IMR-90 (cell line): Measurements from ENCODE around the gene TRIM71. TPM values are rescaled to one million over a fixed set of nuclear protein-coding genes. Genes with fewer than 3 reads are reported as not detected.

ENCODE experiments used
- ATAC-seq: fragments of 200-7000 bp; cut with Tn5 transposase; 2 replicates; pipeline ENCODE4 v1.9.1; 2020; ENCODE audit warnings: low read depth, mild to moderate bottlenecking, moderate library complexity
- BruUV-seq: library from RNA; stranded (reverse); fragments of 400-500 nt; replicated peaks from 2 replicates; lab custom pipeline; 2021; lab: Mats Ljungman, UMichigan
- CTCF ChIA-PET: fragments of 300-600 bp; formaldehyde crosslinking; extraction: SDS; loops from one replicate; lab custom pipeline; 2021; ENCODE audit warnings: antibody characterized with exemption; lab: Yijun Ruan, JAX
- POLR2A ChIA-PET: fragments of 300-600 bp; sonication (Branson Sonifier 250); formaldehyde crosslinking; loops from one replicate; lab custom pipeline; 2022; ENCODE audit warnings: antibody characterized with exemption; ENCODE audit not compliant: unreplicated experiment; lab: Charles Lee
- DNase-seq: peaks from one replicate; pipeline ENCODE4 v3.0.0; 2013
- H2AFZ ChIP-seq: replicated peaks from 2 replicates; pipeline ENCODE3; 2013; ENCODE audit warnings: low read length, mild to moderate bottlenecking; ENCODE audit not compliant: poor library complexity
- H2AK5ac ChIP-seq: 2 replicates; pipeline ENCODE4 v1.6.1; 2013; ENCODE audit warnings: low read depth, low read length, inconsistent platforms
- H2AK9ac ChIP-seq: replicated peaks from 2 replicates; pipeline ENCODE3; 2013; ENCODE audit warnings: mild to moderate bottlenecking, low read depth, low read length, moderate library complexity; ENCODE audit not compliant: poor library complexity
- H2BK120ac ChIP-seq: 2 replicates; pipeline ENCODE4 v1.6.1; 2013; ENCODE audit warnings: low read depth, low read length, inconsistent platforms
- H2BK15ac ChIP-seq: 3 replicates; pipeline ENCODE4 v1.6.1; 2013; ENCODE audit warnings: low read depth, low read length, inconsistent platforms
- H2BK20ac ChIP-seq: 2 replicates; pipeline ENCODE4 v1.6.1; 2013; ENCODE audit warnings: low read depth, mild to moderate bottlenecking, inconsistent platforms, low read length, moderate library complexity
- H2BK5ac ChIP-seq: 2 replicates; pipeline ENCODE4 v1.6.1; 2013; ENCODE audit warnings: mild to moderate bottlenecking, low read depth, low read length, inconsistent platforms; ENCODE audit not compliant: poor library complexity, severe bottlenecking
- H3K14ac ChIP-seq: replicated peaks from 2 replicates; pipeline ENCODE4 v1.6.1; 2013; ENCODE audit warnings: low read depth, low read length, inconsistent platforms
- H3K18ac ChIP-seq: 2 replicates; pipeline ENCODE4 v1.6.1; 2013; ENCODE audit warnings: low read depth, low read length, control low read depth
- H3K23ac ChIP-seq: 2 replicates; pipeline ENCODE4 v1.6.1; 2013; ENCODE audit warnings: low read depth, low read length, inconsistent platforms
- H3K27ac ChIP-seq: 2 replicates; pipeline ENCODE4 v1.5.1; 2013; ENCODE audit warnings: mild to moderate bottlenecking, control low read depth, low read length; ENCODE audit not compliant: insufficient read depth
- H3K27me3 ChIP-seq: 2 replicates; pipeline ENCODE4 v1.6.1; 2013; ENCODE audit warnings: low read length; ENCODE audit not compliant: control insufficient read depth, insufficient read depth
- H3K36me3 ChIP-seq: 2 replicates; pipeline ENCODE4 v1.6.1; 2013; ENCODE audit warnings: low read length, mixed read lengths; ENCODE audit not compliant: control insufficient read depth, insufficient read depth
- H3K4ac ChIP-seq: 2 replicates; pipeline ENCODE4 v1.6.1; 2013; ENCODE audit warnings: low read depth, low read length, inconsistent platforms
- H3K4me1 ChIP-seq: 2 replicates; pipeline ENCODE4 v1.6.1; 2013; ENCODE audit warnings: low read length, mixed read lengths; ENCODE audit not compliant: control insufficient read depth, insufficient read depth
- H3K4me2 ChIP-seq: 2 replicates; pipeline ENCODE4 v1.6.1; 2013; ENCODE audit warnings: low read depth, mild to moderate bottlenecking, control low read depth, low read length, moderate library complexity
- H3K4me3 ChIP-seq: 2 replicates; pipeline ENCODE4 v1.5.1; 2013; ENCODE audit warnings: low read depth, mild to moderate bottlenecking, control low read depth, low read length, moderate library complexity; ENCODE audit not compliant: insufficient read depth
- H3K56ac ChIP-seq: 2 replicates; pipeline ENCODE4 v1.6.1; 2013; ENCODE audit warnings: low read length, inconsistent platforms; ENCODE audit not compliant: insufficient read depth; ENCODE audit errors: extremely low read depth
- H3K79me1 ChIP-seq, 2 experiments: 2 replicates each; pipeline ENCODE4 v1.6.1; 2013; ENCODE audit warnings: low read length in 2 of 2, inconsistent platforms in 1 of 2, low read depth in 1 of 2
- H3K9ac ChIP-seq: 2 replicates; pipeline ENCODE4 v1.6.1; 2013; ENCODE audit warnings: low read depth, low read length, control low read depth
- H3K9me1 ChIP-seq: 2 replicates; pipeline ENCODE4 v1.6.1; 2013; ENCODE audit warnings: low read length, inconsistent platforms; ENCODE audit not compliant: insufficient read depth
- H3K9me3 ChIP-seq: 2 replicates; pipeline ENCODE4 v1.6.1; 2013; ENCODE audit warnings: low read length; ENCODE audit not compliant: control insufficient read depth, insufficient read depth
- H4K20me1 ChIP-seq: 2 replicates; pipeline ENCODE4 v1.6.1; 2013; ENCODE audit warnings: low read length, inconsistent platforms; ENCODE audit not compliant: insufficient read depth
- H4K5ac ChIP-seq: 2 replicates; pipeline ENCODE4 v1.6.1; 2013; ENCODE audit warnings: mild to moderate bottlenecking, low read depth, low read length, control low read depth
- H4K8ac ChIP-seq, 2 experiments: 2 replicates each; pipeline ENCODE4 v1.6.1; 2013; ENCODE audit warnings: low read depth in 2 of 2, low read length in 2 of 2, control low read depth in 1 of 2, inconsistent platforms in 1 of 2
- H4K91ac ChIP-seq: 2 replicates; pipeline ENCODE4 v1.6.1; 2013; ENCODE audit warnings: low read depth, low read length, inconsistent platforms; ENCODE audit not compliant: insufficient read depth
- CHD1 ChIP-seq: IDR thresholded peaks from 2 replicates; pipeline ENCODE4 v1.6.1; 2012; ENCODE audit warnings: low read depth, low read length, improper control_type of control experiment
- CTCF ChIP-seq: conservative IDR thresholded peaks from 2 replicates; pipeline ENCODE4 v1.5.1; 2012; ENCODE audit warnings: mild to moderate bottlenecking, low read depth, low read length, improper control_type of control experiment
- FOS ChIP-seq: fragments of 150-350 bp; IDR thresholded peaks from 2 replicates; pipeline ENCODE4 v1.6.1; 2016; ENCODE audit warnings: low read depth, low read length
- MAFK ChIP-seq: IDR thresholded peaks from 2 replicates; pipeline ENCODE4 v1.6.1; 2012; ENCODE audit warnings: low read depth, low read length, improper control_type of control experiment
- MAZ ChIP-seq: IDR thresholded peaks from 2 replicates; pipeline ENCODE4 v1.6.1; 2012; ENCODE audit warnings: low read depth, mild to moderate bottlenecking, low read length, improper control_type of control experiment, moderate library complexity, borderline replicate concordance
- MXI1 ChIP-seq: IDR thresholded peaks from 2 replicates; pipeline ENCODE4 v1.6.1; 2012; ENCODE audit warnings: low read depth, mild to moderate bottlenecking, low read length, moderate library complexity, borderline replicate concordance
- NFE2L2 ChIP-seq: fragments of 150-350 bp; IDR thresholded peaks from 2 replicates; pipeline ENCODE4 v1.6.1; 2016; ENCODE audit warnings: low read depth, mild to moderate bottlenecking, low read length
- RCOR1 ChIP-seq: IDR thresholded peaks from 2 replicates; pipeline ENCODE4 v1.6.1; 2012; ENCODE audit warnings: mild to moderate bottlenecking, low read length, improper control_type of control experiment; ENCODE audit not compliant: insufficient replicate concordance
- RFX5 ChIP-seq: IDR thresholded peaks from 2 replicates; pipeline ENCODE4 v1.8.0; 2012; ENCODE audit warnings: low read depth, mild to moderate bottlenecking, low read length, moderate library complexity
- SMC3 ChIP-seq: fragments of 150-350 bp; IDR thresholded peaks from 2 replicates; pipeline ENCODE4 v1.6.1; 2016; ENCODE audit warnings: low read depth, mild to moderate bottlenecking, antibody characterized with exemption, low read length, moderate library complexity
- WGBS, 2 experiments: methylation state at CpG; one replicate each; pipeline versions ENCODE4 v1.1.5 to v1.1.7; 2013; ENCODE audit warnings: missing lambda C conversion rate in 2 of 2; ENCODE audit not compliant: insufficient read length in 1 of 2; ENCODE audit errors: extremely low coverage in 2 of 2; 5-methylcytosine and 5-hydroxymethylcytosine counted together
- dilution Hi-C: fragments of 300-500 bp; cut with HindIII; formaldehyde crosslinking; loops from one replicate; pipeline ENCODE4 v1.14.3; 2018; ENCODE audit warnings: low sequenced_read_pairs; ENCODE audit not compliant: unreplicated experiment
- in situ Hi-C: fragments of 300-500 bp; cut with MboI; formaldehyde crosslinking; loops from 3 replicates; pipeline ENCODE4 v1.14.3; 2019; ENCODE audit warnings: low sequenced_read_pairs, inconsistent platforms, mixed read lengths
- intact Hi-C: fragments of 100-400 bp; cut with micrococcal nuclease; formaldehyde crosslinking; loops from 2 replicates; pipeline ENCODE4 v1.10.0; 2022
- polyA plus RNA-seq, 3 experiments: library from polyadenylated mRNA; depleted of rRNA; stranded (reverse); fragments of >200 nt; gene quantifications; 2 replicates each; pipeline ENCODE4 v1.2.3, GENCODE V29; 2012; ENCODE audit warnings: low replicate concordance in 1 of 3
- total RNA-seq: library from RNA; depleted of rRNA; stranded (reverse); fragments of >200 nt; gene quantifications from 2 replicates; pipeline ENCODE4 v1.2.3, GENCODE V29; 2012
- TF ChIP-seq, protein P1 (sequence below): fragments of 150-350 bp; IDR thresholded peaks from 2 replicates; pipeline ENCODE4 v1.6.1; 2017; ENCODE audit warnings: mild to moderate bottlenecking, antibody characterized with exemption, low read length, low read depth

Gene TRIM71
- total and polyA plus RNA-seq, 2 of the 4 experiments (the other 2 are of a cell fraction), result not detected

DNA sequence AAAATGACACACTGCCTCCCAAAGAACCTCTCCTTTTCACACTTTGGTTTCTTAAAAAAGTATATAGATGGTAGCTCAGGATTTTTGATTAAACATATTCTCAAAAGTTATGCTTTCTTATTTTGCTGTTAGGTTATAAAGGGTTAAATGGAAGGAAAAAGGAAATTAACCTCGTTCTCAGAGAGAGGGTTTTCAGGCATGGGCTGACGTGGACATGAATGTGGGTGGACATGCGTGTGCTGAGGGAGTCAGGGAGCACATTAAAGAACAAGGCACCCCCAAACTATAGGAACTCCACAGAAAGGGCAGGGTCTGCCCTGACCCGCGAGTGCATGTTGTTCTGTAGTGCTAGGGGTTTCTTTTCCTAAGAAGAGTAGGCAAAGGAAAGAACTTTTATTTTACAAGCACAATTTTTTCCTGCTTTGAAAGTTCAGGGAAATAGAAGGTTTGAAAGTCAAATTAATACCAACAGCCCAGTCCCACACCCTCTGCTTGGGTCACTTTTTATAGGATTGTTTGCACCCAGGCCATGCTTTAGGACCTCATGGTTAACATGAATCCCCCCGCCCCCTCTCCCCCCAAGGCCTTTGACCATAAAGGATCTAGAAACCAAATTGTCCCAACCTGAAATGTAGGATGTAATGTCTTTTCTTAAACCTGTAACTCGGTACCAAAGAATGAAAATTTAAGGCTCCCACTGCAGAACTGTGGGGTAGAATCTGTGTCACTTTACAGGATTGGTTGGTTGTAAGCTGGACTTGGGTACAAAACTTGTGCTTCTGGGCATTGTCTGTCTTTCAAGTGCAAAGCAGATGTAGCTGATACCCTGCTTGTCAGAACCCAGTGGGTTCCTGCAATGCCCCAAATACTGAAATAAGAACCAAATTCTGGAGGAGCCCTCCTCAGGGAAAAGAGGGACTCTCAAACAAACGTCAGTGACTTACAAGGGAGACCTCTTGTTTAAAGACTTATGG, 75.1 kb downstream of the TRIM71 start (continued):
- TF ChIP-seq RCOR1, result no peak
- no peak for TF ChIP-seq SMC3

- POLR2A ChIA-PET, result no interaction called here
- no peak overlapping the region for H2BK5ac ChIP-seq
- no peak overlapping the region for H3K27ac ChIP-seq
- CTCF ChIA-PET, result interaction anchor here (0.6 kb wide), 1 partner anchor 34 kb away, joined by 3 read pairs; no protein-coding TSS in a partner anchor
- no peak overlapping the region for H3K18ac ChIP-seq
- no peak overlapping the region for H3K4me2 ChIP-seq
- no peak overlapping the region for H2BK20ac ChIP-seq
- H4K20me1 ChIP-seq, result no peaks in the 10 kb centered on the region
- H2AFZ ChIP-seq, result no peak overlapping the region
- no peak overlapping the region for H4K5ac ChIP-seq
- H2BK120ac ChIP-seq, result no peak overlapping the region
- DNase-seq (no peak), ATAC-seq (no peak)
- no peaks in the 10 kb centered on the region for H3K4me1 ChIP-seq
- H3K79me1 ChIP-seq, result no peaks in the 10 kb centered on the region
- no peak overlapping the region for H2BK15ac ChIP-seq
- H4K8ac ChIP-seq, result no peak overlapping the region
- no peak overlapping the region for H2AK5ac ChIP-seq
- intact Hi-C loops, result no loop called here
- peaks cover 33% of the 10 kb centered on the region for H3K27me3 ChIP-seq
- no CpG with 5 or more reads among the region's 2 CpGs for WGBS, 2 experiments
- H4K91ac ChIP-seq, result no peak overlapping the region
- no peak overlapping the region for H3K4me3 ChIP-seq
- no peak overlapping the region for H3K4ac ChIP-seq
- no peak overlapping the region for H3K9ac ChIP-seq
- H3K56ac ChIP-seq, result no peak overlapping the region
- H3K23ac ChIP-seq, result no peak overlapping the region
- no TSS peak for BruUV-seq
- no peaks in the 10 kb centered on the region for H3K9me3 ChIP-seq
- H3K36me3 ChIP-seq, result no peaks in the 10 kb centered on the region
- no peaks in the 10 kb centered on the region for H3K9me1 ChIP-seq
- H2AK9ac ChIP-seq, result no peak overlapping the region
- dilution Hi-C loops, result no loop called here
- in situ Hi-C loops, result no loop called here
- no peak overlapping the region for H3K14ac ChIP-seq
- no peak for TF ChIP-seq CHD1
- TF ChIP-seq MAZ, result no peak
- no peak for TF ChIP-seq NFE2L2
- no peak for TF ChIP-seq FOS
- TF ChIP-seq, protein P1, sequence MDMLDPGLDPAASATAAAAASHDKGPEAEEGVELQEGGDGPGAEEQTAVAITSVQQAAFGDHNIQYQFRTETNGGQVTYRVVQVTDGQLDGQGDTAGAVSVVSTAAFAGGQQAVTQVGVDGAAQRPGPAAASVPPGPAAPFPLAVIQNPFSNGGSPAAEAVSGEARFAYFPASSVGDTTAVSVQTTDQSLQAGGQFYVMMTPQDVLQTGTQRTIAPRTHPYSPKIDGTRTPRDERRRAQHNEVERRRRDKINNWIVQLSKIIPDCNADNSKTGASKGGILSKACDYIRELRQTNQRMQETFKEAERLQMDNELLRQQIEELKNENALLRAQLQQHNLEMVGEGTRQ, result no peak
- TF ChIP-seq MAFK, result no peak
- TF ChIP-seq CTCF, result no peak
- no peak for TF ChIP-seq SMC3
- TF ChIP-seq RCOR1, result no peak
- TF ChIP-seq RFX5, result no peak
- TF ChIP-seq MXI1, result no peak
Measured at GRCh38 chr3:32894977-32895376, 77.2 kb downstream of the TRIM71 start.
